MCF 10A (cell line): Measurements from ENCODE around the gene RNF25. TPM values are rescaled to one million over a fixed set of nuclear protein-coding genes. Genes with fewer than 3 reads are reported as not detected.

ENCODE experiments used
- BruUV-seq: library from RNA; stranded (reverse); fragments of 400-500 nt; replicated peaks from 2 replicates; lab custom pipeline; 2021; lab: Mats Ljungman, UMichigan
- CTCF ChIA-PET: fragments of 300-600 bp; sonication (Branson Sonifier 250); formaldehyde crosslinking; extraction: SDS; loops from one replicate; lab custom pipeline; 2021; ENCODE audit warnings: antibody characterized with exemption, inconsistent platforms; lab: Yijun Ruan, JAX
- POLR2A ChIA-PET: fragments of 300-600, 350-650 bp; sonication (Branson Sonifier 250); formaldehyde crosslinking; extraction: SDS; loops from one replicate; lab custom pipeline; 2020; ENCODE audit warnings: antibody characterized with exemption, inconsistent platforms; lab: Yijun Ruan, JAX
- DNase-seq: peaks from one replicate; pipeline ENCODE4 v3.0.0-alpha.2; 2018; ENCODE audit not compliant: unreplicated experiment
- H3K27ac Mint-ChIP-seq: one replicate; pipeline ENCODE4 v1.8.0; 2022; ENCODE audit warnings: mild to moderate bottlenecking, low read depth, mixed read lengths; ENCODE audit not compliant: unreplicated experiment
- H3K27me3 Mint-ChIP-seq: one replicate; pipeline ENCODE4 v1.8.0; 2022; ENCODE audit warnings: mixed read lengths; ENCODE audit not compliant: insufficient read depth, unreplicated experiment
- H3K36me3 Mint-ChIP-seq: one replicate; pipeline ENCODE4 v1.8.0; 2022; ENCODE audit warnings: mild to moderate bottlenecking, moderate library complexity, mixed read lengths; ENCODE audit not compliant: insufficient read depth, unreplicated experiment
- H3K4me1 Mint-ChIP-seq: one replicate; pipeline ENCODE4 v1.8.0; 2022; ENCODE audit warnings: mixed read lengths; ENCODE audit not compliant: insufficient read depth, unreplicated experiment
- H3K4me3 Mint-ChIP-seq: one replicate; pipeline ENCODE4 v1.8.0; 2022; ENCODE audit warnings: mild to moderate bottlenecking, moderate library complexity, mixed read lengths; ENCODE audit not compliant: unreplicated experiment
- H3K9me3 Mint-ChIP-seq: one replicate; pipeline ENCODE4 v1.8.0; 2022; ENCODE audit warnings: mixed read lengths; ENCODE audit not compliant: unreplicated experiment
- CTCF ChIP-seq: fragments of 200-600 bp; IDR thresholded peaks from one replicate; pipeline ENCODE4 v1.8.0; 2022; ENCODE audit warnings: antibody characterized with exemption, mild to moderate bottlenecking; ENCODE audit not compliant: unreplicated experiment
- intact Hi-C: fragments of 100-400 bp; cut with micrococcal nuclease; formaldehyde crosslinking; loops from 2 replicates; pipeline ENCODE4 v1.14.1; 2022
- total RNA-seq: library from RNA; stranded (reverse); gene quantifications from 2 replicates; pipeline ENCODE4 v1.2.3, GENCODE V29; 2022

RNF25 gene
- total RNA-seq, 1 experiment from 2014 or later, result 60.8 TPM

- Mint-ChIP-seq H3K9me3 (no peaks in the 10 kb centered on the region), H3K27me3 (no peaks in the 10 kb centered on the region), H3K4me1 (peaks cover 11% of the 10 kb centered on the region), H3K4me3 (no peak overlapping the region), H3K36me3 (peaks cover 69% of the 10 kb centered on the region), H3K27ac (no peak overlapping the region)
- intact Hi-C loops, result no loop called here
- CTCF ChIA-PET, result no interaction called here
- no peak for DNase-seq
- no peak for TF ChIP-seq CTCF
- POLR2A ChIA-PET, result no interaction called here
- BruUV-seq, result no TSS peak
These were observed 7.1 kb downstream of the RNF25 start for GRCh38 chr2:218664653-218665052.

- intact Hi-C loops, result no loop called here
- H3K9me3 Mint-ChIP-seq, result no peaks in the 10 kb centered on the region
- peaks cover 12% of the 10 kb centered on the region for H3K4me1 Mint-ChIP-seq
- peaks cover 73% of the 10 kb centered on the region for H3K36me3 Mint-ChIP-seq
- no TSS peak for BruUV-seq
- TF ChIP-seq CTCF, result no peak
- no peak for DNase-seq
- H3K27ac Mint-ChIP-seq, result no peak overlapping the region
- ChIA-PET CTCF (interaction anchor here (0.5 to 0.8 kb wide), 2 partner anchors 25 to 979 kb away, joined by 3 read pairs; no protein-coding TSS in a partner anchor), POLR2A (no interaction called here)
- H3K27me3 Mint-ChIP-seq, result no peaks in the 10 kb centered on the region
- H3K4me3 Mint-ChIP-seq, result no peak overlapping the region
These were observed 7.9 kb downstream of the RNF25 start for GRCh38 chr2:218663901-218664300.

GRCh38 chr2:218662827-218663226 lies 9.0 kb downstream of the RNF25 start:
- no TSS peak for BruUV-seq
- intact Hi-C loops, result no loop called here
- POLR2A ChIA-PET, result interaction anchor here (6.1 kb wide), 1 partner anchor 7 kb away, joined by 105 read pairs; the partner anchor contains the start of genes RNF25 and STK36
- CTCF ChIA-PET, result interaction anchor here (0.8 kb wide), 1 partner anchor 24 kb away, joined by 3 read pairs; no protein-coding TSS in a partner anchor
- Mint-ChIP-seq H3K4me3 (no peak overlapping the region), H3K27ac (no peak overlapping the region), H3K4me1 (peaks cover 18% of the 10 kb centered on the region), H3K9me3 (no peaks in the 10 kb centered on the region), H3K36me3 (peaks cover 63% of the 10 kb centered on the region), H3K27me3 (no peaks in the 10 kb centered on the region)
- no peak for DNase-seq
- TF ChIP-seq CTCF, result no peak

- ChIA-PET POLR2A (interaction anchor here (6.1 kb wide), 1 partner anchor 8 kb away, joined by 105 read pairs; the partner anchor contains the start of genes RNF25 and STK36), CTCF (interaction anchor here (1.1 kb wide), 1 partner anchor 48 kb away, joined by 3 read pairs; no protein-coding TSS in a partner anchor)
- H3K27me3 Mint-ChIP-seq, result no peaks in the 10 kb centered on the region
- intact Hi-C loops, result no loop called here
- H3K4me1 Mint-ChIP-seq, result peaks cover 22% of the 10 kb centered on the region
- H3K4me3 Mint-ChIP-seq, result no peak overlapping the region
- TF ChIP-seq CTCF, result no peak
- no TSS peak for BruUV-seq
- H3K36me3 Mint-ChIP-seq, result peaks cover 58% of the 10 kb centered on the region
- no peak overlapping the region for H3K27ac Mint-ChIP-seq
- no peak for DNase-seq
- no peaks in the 10 kb centered on the region for H3K9me3 Mint-ChIP-seq
These were observed 9.4 kb downstream of the RNF25 start for GRCh38 chr2:218662377-218662776.
